ENCODE results near the gene SLC22A17.

The SLC22A17 gene

DNA sequence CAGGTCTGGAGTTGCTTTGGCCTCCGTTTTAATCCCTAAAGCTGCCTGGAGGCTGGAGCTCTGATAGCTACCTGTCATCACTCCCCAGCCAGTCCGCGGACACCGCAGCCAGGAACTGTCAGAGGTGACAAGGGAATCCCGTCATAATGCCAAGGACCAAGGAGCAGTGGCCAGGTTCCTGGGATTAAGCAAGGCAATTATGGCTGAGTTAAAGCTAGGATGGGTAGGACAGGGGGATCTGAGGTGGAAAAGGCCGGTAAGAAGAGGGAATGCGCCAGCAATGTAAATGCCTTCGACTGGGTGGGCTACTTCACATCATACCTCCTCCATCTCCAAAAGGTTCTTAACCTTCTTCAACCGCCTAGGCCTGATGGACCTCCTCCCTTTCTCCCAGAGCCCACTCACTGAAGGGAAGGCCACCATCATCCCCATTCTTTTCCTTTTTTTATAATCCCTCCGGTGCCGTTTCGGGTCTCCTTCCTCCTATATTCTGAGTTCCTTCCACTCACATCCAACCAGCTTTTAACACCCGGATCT, 51.9 kb downstream of the SLC22A17 start:
- TF ChIP-seq, protein P1, sequence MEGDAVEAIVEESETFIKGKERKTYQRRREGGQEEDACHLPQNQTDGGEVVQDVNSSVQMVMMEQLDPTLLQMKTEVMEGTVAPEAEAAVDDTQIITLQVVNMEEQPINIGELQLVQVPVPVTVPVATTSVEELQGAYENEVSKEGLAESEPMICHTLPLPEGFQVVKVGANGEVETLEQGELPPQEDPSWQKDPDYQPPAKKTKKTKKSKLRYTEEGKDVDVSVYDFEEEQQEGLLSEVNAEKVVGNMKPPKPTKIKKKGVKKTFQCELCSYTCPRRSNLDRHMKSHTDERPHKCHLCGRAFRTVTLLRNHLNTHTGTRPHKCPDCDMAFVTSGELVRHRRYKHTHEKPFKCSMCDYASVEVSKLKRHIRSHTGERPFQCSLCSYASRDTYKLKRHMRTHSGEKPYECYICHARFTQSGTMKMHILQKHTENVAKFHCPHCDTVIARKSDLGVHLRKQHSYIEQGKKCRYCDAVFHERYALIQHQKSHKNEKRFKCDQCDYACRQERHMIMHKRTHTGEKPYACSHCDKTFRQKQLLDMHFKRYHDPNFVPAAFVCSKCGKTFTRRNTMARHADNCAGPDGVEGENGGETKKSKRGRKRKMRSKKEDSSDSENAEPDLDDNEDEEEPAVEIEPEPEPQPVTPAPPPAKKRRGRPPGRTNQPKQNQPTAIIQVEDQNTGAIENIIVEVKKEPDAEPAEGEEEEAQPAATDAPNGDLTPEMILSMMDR (IDR thresholded peaks at IDR 0.05; ENCODE audit: low read depth, low read length) = no peak
- peak overlapping the region; percentile 64 for H3K4me3 ChIP-seq (ENCODE audit: low read depth, low read length)

GRCh38 chr14:23299986-23300686, 52.6 kb downstream of the SLC22A17 start:
- peak overlapping the region; percentile 64 for H3K4me3 ChIP-seq (ENCODE audit: low read depth, low read length)
- TF ChIP-seq, protein P1 (IDR thresholded peaks at IDR 0.05; ENCODE audit: low read depth, low read length) = no peak

GRCh38 chr14:23299211-23299957, 53.3 kb downstream of the SLC22A17 start:
- H3K4me3 ChIP-seq (ENCODE audit: low read depth, low read length) = no peak overlapping the region
- TF ChIP-seq, protein P1 (IDR thresholded peaks at IDR 0.05; ENCODE audit: low read depth, low read length) = no peak

DNA sequence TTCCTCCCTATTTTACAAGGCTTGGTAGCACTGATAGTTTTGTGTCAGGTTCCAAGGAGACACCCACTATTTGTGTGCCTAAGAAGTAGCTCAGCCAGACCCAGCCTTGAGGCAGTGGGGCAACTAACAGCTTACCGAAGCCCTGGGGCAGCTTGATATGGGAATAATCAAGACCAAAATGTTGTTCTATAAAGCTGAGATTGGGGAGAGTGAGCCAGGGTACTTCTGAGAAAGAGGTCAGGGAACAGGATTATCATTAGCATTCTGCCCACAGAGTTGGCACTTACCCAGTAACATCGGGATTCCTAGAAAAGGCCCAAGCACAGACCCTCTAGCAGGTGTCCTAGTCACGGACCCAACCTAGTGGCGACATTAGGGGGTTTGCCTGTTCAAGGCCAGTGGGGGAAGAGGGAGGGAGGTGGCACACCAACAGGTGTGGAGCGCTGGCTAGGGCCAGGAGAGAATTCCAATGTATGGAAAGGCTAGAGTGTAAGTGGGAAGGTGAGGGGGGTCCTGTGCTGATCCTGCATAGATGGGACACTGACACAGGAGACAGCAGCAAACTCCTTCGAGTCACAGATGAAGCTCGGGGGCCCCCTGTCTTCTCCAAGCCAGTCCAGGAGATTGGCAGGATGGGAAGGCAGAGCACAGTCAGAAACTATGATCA, 54.9 kb downstream of the SLC22A17 start:
- no peak overlapping the region for H3K4me3 ChIP-seq (ENCODE audit: low read depth, low read length)
- TF ChIP-seq, protein P1 (IDR thresholded peaks at IDR 0.05; ENCODE audit: low read depth, low read length) = no peak

GRCh38 chr14:23297096-23297495, 55.6 kb downstream of the SLC22A17 start:
- no peak overlapping the region for H3K4me3 ChIP-seq (ENCODE audit: low read depth, low read length)
- TF ChIP-seq, protein P1 (IDR thresholded peaks at IDR 0.05; ENCODE audit: low read depth, low read length) = no peak

Data from WI38 (cell line).